Activated T-cell treated with anti-CD3 and anti-CD28 coated beads, Interleukin-2, amount 50 U/mL, for 72 hours (primary cell): ENCODE data around the gene PLOD3. TPM values are rescaled to one million over a fixed set of nuclear protein-coding genes. Genes with fewer than 3 reads are reported as not detected.
A peak's percentile ranks its signal among the peaks of the same experiment; 100 is the strongest.
"Not testable (repeated sequence)": the region's sequence is repeated elsewhere in the genome, so short reads cannot be mapped to it uniquely, and the experiment has no call there.

Experiments
- ATAC-seq, 2 donors: fragments of 150-1000 bp; cut with Tn5 transposase; replicated peaks in 1 of 2; 2 replicates each; pipeline ENCODE4 v1.10.0; 2021; ENCODE audit warnings: moderate library complexity in 2 of 2, mild to moderate bottlenecking in 1 of 2
- DNase-seq, 2 donors: peaks; one replicate each; pipeline ENCODE4 v3.0.0; 2021 to 2022; ENCODE audit warnings: mixed read lengths in 1 of 2
- H3K27ac Mint-ChIP-seq: one replicate; pipeline ENCODE4 v1.8.0; 2022; ENCODE audit warnings: mild to moderate bottlenecking, moderate library complexity, mixed read lengths
- H3K27me3 Mint-ChIP-seq: one replicate; pipeline ENCODE4 v1.8.0; 2022; ENCODE audit warnings: low read depth, mixed read lengths
- H3K36me3 Mint-ChIP-seq, 2 donors: one replicate each; pipeline ENCODE4 v1.8.0; 2022; ENCODE audit warnings: mixed read lengths in 2 of 2, mild to moderate bottlenecking in 1 of 2; ENCODE audit not compliant: insufficient read depth in 2 of 2
- H3K4me1 Mint-ChIP-seq: one replicate; pipeline ENCODE4 v1.8.0; 2022; ENCODE audit warnings: low read depth, mixed read lengths
- H3K4me3 Mint-ChIP-seq, 2 donors: one replicate each; pipeline ENCODE4 v1.8.0; 2022; ENCODE audit warnings: mild to moderate bottlenecking in 2 of 2, mixed read lengths in 2 of 2, moderate library complexity in 2 of 2
- H3K9me3 Mint-ChIP-seq, 2 donors: one replicate each; pipeline ENCODE4 v1.8.0; 2022; ENCODE audit warnings: mixed read lengths in 2 of 2
- total RNA-seq, 2 donors: library from RNA; stranded (reverse); gene quantifications; one replicate each; pipeline ENCODE4 v1.2.3, GENCODE V29; 2022

PLOD3 gene
- total RNA-seq, 2 donors from 2014 or later, result 28.8 to 34.4 TPM

DNA sequence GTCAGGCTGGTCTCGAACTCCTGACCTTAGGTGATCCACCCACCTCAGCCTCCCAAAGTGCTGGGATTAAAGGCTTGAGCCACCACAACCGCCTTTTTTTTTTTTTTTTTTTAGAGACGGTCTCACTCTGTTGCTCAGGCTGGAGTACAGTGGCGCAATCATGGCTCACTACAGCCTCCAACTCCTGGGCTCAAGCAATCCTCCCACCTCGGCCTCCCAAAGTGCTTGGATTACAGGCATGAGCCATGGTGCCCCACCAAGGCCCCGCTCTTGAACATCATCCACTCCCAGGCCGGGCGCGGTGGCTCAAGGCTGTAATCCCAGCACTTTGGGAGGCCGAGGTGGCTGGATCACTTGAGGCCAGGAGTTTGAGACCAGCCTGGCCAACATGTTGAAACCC lies 17.9 kb downstream of the PLOD3 start:
- not testable (repeated sequence) for H3K27ac Mint-ChIP-seq, H3K36me3 Mint-ChIP-seq, H3K9me3 Mint-ChIP-seq, H3K4me3 Mint-ChIP-seq, DNase-seq, ATAC-seq
- H3K4me1 Mint-ChIP-seq, result peaks cover 13% of the 10 kb centered on the region
- peaks cover 39% of the 10 kb centered on the region for H3K27me3 Mint-ChIP-seq

DNA sequence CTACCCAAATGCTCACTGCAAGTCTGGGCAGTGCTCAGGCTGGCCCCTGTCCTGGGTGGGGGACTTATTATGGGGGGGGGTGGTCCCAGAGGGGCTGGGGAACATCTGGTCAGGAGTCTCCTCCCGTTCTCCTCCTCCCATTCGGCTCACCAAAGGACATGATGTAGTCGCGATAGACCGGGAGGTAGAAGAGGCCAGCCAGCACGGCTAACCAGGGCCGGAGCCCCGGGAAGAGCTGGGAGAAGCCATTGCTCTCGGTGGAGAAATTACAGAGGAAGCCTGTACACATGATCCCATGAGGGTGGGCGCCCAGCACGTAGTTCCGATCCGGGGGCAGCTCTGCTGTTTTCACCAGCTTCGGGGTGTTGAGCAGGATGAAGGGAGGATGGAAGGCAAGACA lies 18.9 kb downstream of the PLOD3 start:
- DNase-seq (no peak), ATAC-seq (no peak)
- Mint-ChIP-seq H3K4me1 (peaks cover 4% of the 10 kb centered on the region), H3K4me3 (no peak overlapping the region), H3K9me3 (no peaks in the 10 kb centered on the region), H3K27me3 (peaks cover 31% of the 10 kb centered on the region), H3K27ac (no peak overlapping the region), H3K36me3 (no peaks in the 10 kb centered on the region)

DNA sequence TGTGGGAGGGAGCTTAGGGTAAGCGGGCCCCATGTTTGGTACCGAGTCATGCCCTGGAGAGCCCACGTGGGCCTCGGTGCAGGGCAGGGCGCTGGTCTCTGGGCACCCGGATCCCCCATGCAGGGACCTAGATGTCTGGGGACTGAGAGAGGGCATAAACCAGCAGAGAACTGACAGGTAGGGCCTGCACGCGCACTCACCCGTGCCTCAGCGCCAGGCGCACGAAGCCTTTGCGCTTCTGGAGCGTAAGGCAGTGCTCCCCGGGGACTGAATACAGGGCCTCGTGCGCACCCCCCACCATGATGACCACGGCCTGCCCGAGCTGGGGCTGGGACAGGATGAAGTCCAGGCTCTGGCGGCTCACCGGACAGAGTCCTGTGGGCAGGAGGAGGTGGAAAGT lies 19.4 kb downstream of the PLOD3 start:
- H3K36me3 Mint-ChIP-seq, result no peaks in the 10 kb centered on the region
- DNase-seq (no peak), ATAC-seq (no peak)
- H3K4me3 Mint-ChIP-seq, result no peak overlapping the region
- H3K9me3 Mint-ChIP-seq, result no peaks in the 10 kb centered on the region
- H3K27me3 Mint-ChIP-seq, result peaks cover 28% of the 10 kb centered on the region
- peaks cover 4% of the 10 kb centered on the region for H3K4me1 Mint-ChIP-seq
- no peak overlapping the region for H3K27ac Mint-ChIP-seq

DNA sequence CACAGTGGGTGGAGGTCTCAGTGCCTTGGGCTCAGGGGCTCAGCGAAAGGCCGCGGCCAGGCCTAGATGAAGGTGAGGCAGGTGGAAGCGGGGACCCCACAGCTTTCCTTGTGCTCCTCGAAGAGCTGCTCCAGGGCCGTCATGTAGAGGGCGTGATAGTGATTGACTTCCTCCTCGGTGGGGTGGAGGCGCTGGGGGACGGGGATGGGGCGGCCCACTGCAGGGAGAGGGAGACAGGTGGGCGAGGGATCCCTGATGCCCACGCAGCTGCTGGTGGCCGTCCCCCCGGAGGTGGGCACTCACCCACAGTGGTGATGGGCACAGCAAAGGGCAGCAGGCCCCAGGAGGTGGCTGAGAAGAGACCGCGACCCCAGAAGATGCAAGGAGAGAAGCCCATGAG lies 21.5 kb downstream of the PLOD3 start:
- no peaks in the 10 kb centered on the region for H3K9me3 Mint-ChIP-seq
- ATAC-seq (no peak), DNase-seq (no peak)
- no peaks in the 10 kb centered on the region for H3K36me3 Mint-ChIP-seq
- H3K4me1 Mint-ChIP-seq, result peaks cover 7% of the 10 kb centered on the region
- H3K27me3 Mint-ChIP-seq, result peaks cover 17% of the 10 kb centered on the region
- H3K27ac Mint-ChIP-seq, result no peak overlapping the region
- no peak overlapping the region for H3K4me3 Mint-ChIP-seq

DNA sequence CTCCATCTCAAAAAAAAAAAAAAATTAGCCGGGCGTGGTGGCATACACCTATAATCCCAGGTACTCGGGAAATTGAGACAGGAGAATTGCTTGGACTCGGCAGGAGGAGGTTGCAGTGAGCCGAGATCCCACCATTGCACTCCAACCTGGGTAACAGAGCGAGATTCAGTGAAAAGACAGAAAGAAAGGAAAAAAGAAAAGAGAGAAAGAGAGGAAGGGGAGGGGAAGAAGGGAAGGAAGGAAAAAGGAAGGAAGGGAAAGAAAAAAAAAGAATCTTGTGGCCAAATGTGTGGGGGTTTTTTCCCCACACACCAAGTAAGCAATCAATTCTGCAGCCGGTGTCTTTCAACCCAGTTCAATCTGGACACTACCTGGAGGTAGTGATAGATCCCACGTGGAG lies 28.3 kb downstream of the PLOD3 start:
- Mint-ChIP-seq H3K36me3 (no peaks in the 10 kb centered on the region), H3K4me1 (peaks cover 5% of the 10 kb centered on the region), H3K4me3 (no peak overlapping the region), H3K27ac (no peak overlapping the region), H3K27me3 (peaks cover 21% of the 10 kb centered on the region), H3K9me3 (no peaks in the 10 kb centered on the region)
- no peak for DNase-seq
- no peak for ATAC-seq

DNA sequence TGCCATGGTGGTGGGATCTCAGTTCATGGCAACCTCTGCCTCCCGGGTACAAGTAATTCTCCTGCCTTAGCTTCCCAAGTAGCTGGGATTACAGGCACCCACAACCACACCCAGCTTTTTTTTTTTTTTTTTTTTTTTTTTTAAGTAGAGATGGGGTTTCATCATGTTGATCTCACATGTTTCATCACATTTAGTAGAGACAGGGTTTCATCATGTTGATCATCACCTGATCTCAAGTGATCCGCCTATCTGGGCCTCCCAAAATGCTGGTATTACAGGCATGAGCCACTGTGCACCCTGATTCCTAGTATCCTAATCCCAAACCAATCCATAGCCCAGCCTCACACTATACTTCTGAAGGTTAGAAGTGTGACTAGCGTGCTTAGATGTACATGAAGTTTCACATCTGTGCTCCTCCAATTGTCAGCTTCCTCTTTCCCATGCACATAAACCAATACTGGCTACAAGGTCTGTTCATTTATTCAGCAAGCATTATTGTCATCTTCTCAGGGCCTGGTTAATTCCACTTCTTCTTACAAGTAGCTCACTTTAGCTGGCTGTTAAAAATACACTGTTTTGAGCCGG lies 30.4 kb downstream of the PLOD3 start:
- ATAC-seq (no peak), DNase-seq (no peak)
- peaks cover 20% of the 10 kb centered on the region for H3K27me3 Mint-ChIP-seq
- no peaks in the 10 kb centered on the region for H3K36me3 Mint-ChIP-seq
- no peaks in the 10 kb centered on the region for H3K9me3 Mint-ChIP-seq
- no peak overlapping the region for H3K27ac Mint-ChIP-seq
- no peaks in the 10 kb centered on the region for H3K4me1 Mint-ChIP-seq
- H3K4me3 Mint-ChIP-seq, result no peak overlapping the region

DNA sequence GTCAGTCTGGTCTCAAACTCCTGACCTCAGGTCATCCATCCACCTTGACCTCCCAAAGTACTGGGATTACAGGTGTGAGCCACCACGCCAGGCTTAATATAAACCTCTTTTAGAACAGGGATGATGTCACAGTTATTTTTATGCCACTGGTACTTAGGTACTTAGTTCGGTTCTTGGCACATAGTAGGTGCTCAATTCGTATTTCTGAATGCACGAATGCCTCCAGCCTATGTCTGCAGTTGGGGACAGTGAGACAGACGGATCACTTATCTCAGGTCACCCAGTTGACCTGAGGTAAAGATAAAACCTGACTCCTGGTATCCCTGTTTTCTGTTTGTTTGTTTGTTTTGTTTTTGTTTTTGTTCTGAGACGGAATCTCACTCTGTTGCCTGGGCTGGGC lies 31.2 kb downstream of the PLOD3 start:
- Mint-ChIP-seq H3K27me3 (peaks cover 20% of the 10 kb centered on the region), H3K4me3 (no peak overlapping the region), H3K9me3 (no peaks in the 10 kb centered on the region), H3K4me1 (no peaks in the 10 kb centered on the region), H3K27ac (no peak overlapping the region), H3K36me3 (no peaks in the 10 kb centered on the region)
- ATAC-seq, result no peak
- no peak for DNase-seq

DNA sequence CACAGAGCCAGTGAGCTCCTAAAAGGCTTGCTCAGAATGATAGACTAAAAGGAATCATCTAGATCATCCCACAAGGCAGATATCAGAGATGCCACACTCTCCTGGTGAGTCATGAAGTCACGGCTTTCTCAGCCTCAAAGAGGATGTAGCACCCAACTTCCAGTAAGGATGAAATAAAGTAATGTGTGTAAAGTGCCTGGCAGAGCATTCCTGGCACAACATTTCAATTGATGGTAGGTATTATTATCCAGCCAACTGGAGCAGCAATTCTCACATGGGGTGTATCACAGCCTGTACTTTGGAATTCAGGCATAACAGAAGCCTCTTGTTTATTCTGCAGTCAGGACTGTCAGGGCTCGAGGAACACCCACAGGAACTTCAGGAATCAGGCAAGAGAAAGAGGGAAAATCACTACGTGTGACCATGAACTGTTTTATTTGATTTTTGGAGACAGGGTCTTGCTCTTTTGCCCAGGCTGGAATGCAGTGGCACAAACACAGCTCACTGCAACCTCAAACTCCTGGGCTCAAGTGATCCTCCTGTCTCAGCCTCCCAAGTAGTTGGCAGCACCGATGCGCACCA lies 32.0 kb downstream of the PLOD3 start:
- H3K9me3 Mint-ChIP-seq, result no peaks in the 10 kb centered on the region
- H3K27ac Mint-ChIP-seq, result no peak overlapping the region
- no peak for ATAC-seq
- no peak for DNase-seq
- peaks cover 28% of the 10 kb centered on the region for H3K27me3 Mint-ChIP-seq
- no peaks in the 10 kb centered on the region for H3K36me3 Mint-ChIP-seq
- H3K4me1 Mint-ChIP-seq, result no peaks in the 10 kb centered on the region
- no peak overlapping the region for H3K4me3 Mint-ChIP-seq

DNA sequence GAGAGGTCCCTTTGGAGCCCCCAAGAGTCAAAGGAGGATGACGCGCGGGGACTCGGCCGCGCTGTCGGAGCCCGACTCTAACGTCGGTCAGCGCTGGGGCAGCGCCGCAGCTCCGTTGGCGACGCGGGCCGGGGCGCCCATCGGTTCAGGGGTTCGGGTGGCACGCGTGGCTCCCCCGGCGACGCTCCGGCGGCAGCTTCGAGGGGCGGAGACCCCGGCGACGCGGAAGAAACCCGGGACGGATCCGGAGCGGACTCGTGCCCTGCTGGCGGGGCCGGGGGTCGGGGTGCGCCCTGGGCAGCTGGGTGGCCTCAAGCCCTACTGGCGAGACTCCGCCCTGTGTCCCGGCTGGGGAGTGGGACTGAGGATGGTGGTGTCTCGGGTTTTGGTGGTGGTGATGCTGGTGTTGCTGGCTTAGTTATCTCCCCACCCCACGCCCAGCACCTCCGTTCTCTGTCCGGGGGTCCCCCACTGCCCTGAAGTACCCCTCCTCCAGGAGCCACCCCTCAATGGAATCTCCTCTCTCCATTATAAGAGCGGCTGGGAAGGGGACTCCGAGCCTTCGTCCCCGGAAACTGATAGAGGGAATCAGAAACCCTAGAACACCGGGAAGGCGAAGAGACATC lies 37.1 kb downstream of the PLOD3 start, which contains the start of gene NAT16:
TSS of gene NAT16 (minus strand) at position 164 of the 626 bp plus-strand sequence. CDS start 5,486 bp downstream, outside the sequence.
- DNase-seq (no peak), ATAC-seq (no peak)
- Mint-ChIP-seq H3K4me1 (peaks cover 9% of the 10 kb centered on the region), H3K9me3 (no peaks in the 10 kb centered on the region), H3K4me3 (peak within 1 kb of the TSS; percentile 53 to 61), H3K27me3 (peaks cover 64% of the 10 kb centered on the region), H3K36me3 (peaks cover 0 to 2% of the 10 kb centered on the region in 2 donors), H3K27ac (no peak within 1 kb of the TSS)

DNA sequence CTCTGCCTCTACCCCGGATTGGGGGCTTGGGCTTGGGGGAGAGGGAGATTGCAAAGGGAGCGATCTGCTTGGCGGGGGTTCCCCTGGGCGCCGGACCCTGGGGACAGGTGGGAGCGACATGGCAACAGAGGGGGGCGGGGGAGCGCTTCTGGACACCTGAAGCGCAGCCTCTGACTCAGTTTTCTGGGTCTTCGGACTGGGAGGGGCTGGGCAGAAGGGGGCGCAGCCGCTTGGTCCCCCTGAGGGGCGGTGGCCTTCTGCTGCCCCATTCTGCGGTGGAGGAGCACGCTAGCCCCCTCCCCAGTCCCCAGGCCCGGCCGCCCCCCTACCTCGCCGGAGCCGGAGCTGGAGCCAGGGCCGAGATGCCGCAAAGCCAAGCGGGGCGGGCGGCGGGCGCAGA lies 37.7 kb downstream of the PLOD3 start:
- peaks cover 0 to 2% of the 10 kb centered on the region in 2 donors for H3K36me3 Mint-ChIP-seq
- no peak overlapping the region for H3K27ac Mint-ChIP-seq
- H3K27me3 Mint-ChIP-seq, result peaks cover 64% of the 10 kb centered on the region
- ATAC-seq (no peak), DNase-seq (no peak)
- H3K4me3 Mint-ChIP-seq, result peak overlapping the region in 1 of 2 donors; percentile 32
- no peaks in the 10 kb centered on the region for H3K9me3 Mint-ChIP-seq
- peaks cover 9% of the 10 kb centered on the region for H3K4me1 Mint-ChIP-seq

DNA sequence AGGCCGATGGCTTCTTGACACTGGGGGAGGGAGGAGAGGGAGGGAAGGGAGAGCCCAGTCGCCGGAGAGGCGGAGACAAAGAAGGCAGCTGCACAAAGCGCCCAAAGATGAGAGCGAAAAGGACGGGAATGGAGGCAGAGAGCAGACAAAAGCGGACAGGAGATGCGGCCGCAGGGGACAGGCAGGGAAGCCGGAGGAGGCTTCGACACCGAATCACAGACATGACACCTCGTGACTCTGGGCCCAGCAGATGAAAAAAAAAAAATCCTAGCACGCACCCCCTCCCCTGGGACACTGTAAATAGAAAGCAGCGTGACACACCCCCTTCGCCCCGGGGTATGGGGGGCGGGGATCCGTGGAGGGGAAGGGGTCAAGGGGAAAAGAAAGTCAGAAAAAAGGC lies 38.3 kb downstream of the PLOD3 start:
- H3K36me3 Mint-ChIP-seq, result peaks cover 0 to 2% of the 10 kb centered on the region in 2 donors
- DNase-seq, result no peak
- H3K9me3 Mint-ChIP-seq, result no peaks in the 10 kb centered on the region
- H3K27me3 Mint-ChIP-seq, result peaks cover 67% of the 10 kb centered on the region
- no peak for ATAC-seq
- peak overlapping the region; percentile 53 to 61 for H3K4me3 Mint-ChIP-seq
- no peak overlapping the region for H3K27ac Mint-ChIP-seq
- H3K4me1 Mint-ChIP-seq, result peaks cover 14% of the 10 kb centered on the region

DNA sequence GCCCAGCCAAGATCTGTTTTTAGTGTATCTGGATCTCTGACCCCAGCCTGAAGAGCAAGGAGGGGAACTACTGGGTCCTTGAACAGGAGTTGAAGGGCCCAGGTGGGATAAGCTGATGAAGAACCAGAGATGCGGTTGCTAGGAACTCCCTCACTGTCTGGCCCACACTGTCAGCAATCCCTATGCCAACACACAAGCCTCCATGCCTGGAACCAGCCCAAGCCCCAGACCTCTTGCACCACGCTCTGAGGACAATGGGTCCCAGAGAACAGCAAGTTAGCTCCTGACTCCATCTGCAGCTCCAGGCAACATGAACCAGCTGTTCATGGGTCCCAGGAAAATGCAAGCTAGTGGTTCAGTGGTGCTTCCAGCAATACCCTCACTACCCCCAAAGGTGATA lies 39.7 kb downstream of the PLOD3 start:
- Mint-ChIP-seq H3K4me3 (no peak overlapping the region), H3K9me3 (no peaks in the 10 kb centered on the region), H3K27ac (no peak overlapping the region), H3K4me1 (peaks cover 26% of the 10 kb centered on the region), H3K27me3 (peaks cover 78% of the 10 kb centered on the region), H3K36me3 (peaks cover 0 to 2% of the 10 kb centered on the region in 2 donors)
- DNase-seq (no peak), ATAC-seq (no peak)

DNA sequence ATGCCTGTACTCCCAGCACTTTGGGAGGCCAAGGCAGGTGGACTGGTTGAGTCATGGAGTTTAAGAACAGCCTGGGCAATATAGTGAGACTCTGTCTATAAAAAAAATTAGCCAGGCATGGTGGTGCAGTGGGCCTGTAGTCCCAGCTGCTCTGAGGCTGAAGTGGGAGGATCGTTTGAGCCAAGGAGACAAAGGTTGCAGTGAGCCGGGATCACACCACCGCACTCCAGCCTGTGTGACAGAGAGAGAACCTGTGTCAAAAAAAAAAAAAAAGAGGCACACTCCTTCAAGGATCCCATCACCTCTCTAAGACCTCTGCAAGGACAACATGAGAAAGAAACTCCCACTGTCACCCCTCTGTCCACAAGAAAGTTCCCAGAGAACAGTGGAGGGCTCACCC lies 41.7 kb downstream of the PLOD3 start:
- Mint-ChIP-seq H3K4me1 (peaks cover 41% of the 10 kb centered on the region), H3K27ac (no peak overlapping the region), H3K27me3 (peaks cover 88% of the 10 kb centered on the region), H3K36me3 (peaks cover 0 to 2% of the 10 kb centered on the region in 2 donors), H3K9me3 (no peaks in the 10 kb centered on the region), H3K4me3 (no peak overlapping the region)
- DNase-seq (no peak), ATAC-seq (no peak)
